HFF-Myc (cell line): ENCODE data around the gene USP37.

Experiments used
- DNase-seq: peaks from one replicate; pipeline ENCODE4 v3.0.0-alpha.2; 2011; ENCODE audit warnings: low read depth; ENCODE audit errors: extremely low read depth
- H3K4me3 ChIP-seq: replicated peaks from 2 replicates; pipeline ENCODE4 v1.5.1; 2011; ENCODE audit warnings: low read depth, mild to moderate bottlenecking, control low read depth, low read length
- CTCF ChIP-seq: IDR thresholded peaks from 2 replicates; pipeline ENCODE4 v1.5.1; 2012; ENCODE audit warnings: mild to moderate bottlenecking, low read depth, low read length, control low read depth; ENCODE audit errors: missing control alignments

Gene USP37

GRCh38 chr2:218421027-218421426 lies 147.1 kb downstream of the USP37 start:
- no peak for DNase-seq
- TF ChIP-seq CTCF, result no peak
- no peak overlapping the region for H3K4me3 ChIP-seq

- no peak for DNase-seq
- no peak overlapping the region for H3K4me3 ChIP-seq
- TF ChIP-seq CTCF, result no peak
These were observed 148.4 kb downstream of the USP37 start for GRCh38 chr2:218419630-218420216.

GRCh38 chr2:218418717-218419458 lies 149.3 kb downstream of the USP37 start, which contains the start of gene VIL1:
Gene VIL1 (plus strand): TSS chr2:218419123. CDS start chr2:218423779, 4,656 bp downstream.
- H3K4me3 ChIP-seq, result no peak within 1 kb of the TSS
- no peak for TF ChIP-seq CTCF
- DNase-seq, result no peak

GRCh38 chr2:218418321-218418716 lies 149.8 kb downstream of the USP37 start:
- H3K4me3 ChIP-seq, result no peak overlapping the region
- TF ChIP-seq CTCF, result no peak
- DNase-seq, result no peak

- no peak for DNase-seq
- H3K4me3 ChIP-seq, result no peak overlapping the region; the same call in 1 of the 2 replicates
- no peak for TF ChIP-seq CTCF
These were observed 160.4 kb downstream of the USP37 start for GRCh38 chr2:218407717-218408116.

GRCh38 chr2:218406949-218407618 lies 161.1 kb downstream of the USP37 start:
- no peak for TF ChIP-seq CTCF
- DNase-seq, result peak; percentile 60
- H3K4me3 ChIP-seq, result peak overlapping the region; percentile 39
